GM23338 (cell line): ENCODE data around the gene AQP7. TPM values are rescaled to one million over a fixed set of nuclear protein-coding genes. Genes with fewer than 3 reads are reported as not detected.

ENCODE experiments used
- ATAC-seq: fragments of 200-7000 bp; cut with Tn5 transposase; 3 replicates; pipeline ENCODE4 v1.9.1; 2020
- DNase-seq: peaks from one replicate; pipeline ENCODE4 v3.0.0-alpha.2; 2015; ENCODE audit warnings: low spot score
- H2AFZ ChIP-seq: fragments of 200-600 bp; sonication (generic); 2 replicates; pipeline ENCODE4 v1.8.0; 2016; ENCODE audit warnings: antibody characterized with exemption, mild to moderate bottlenecking, moderate library complexity
- H3F3A ChIP-seq: fragments of 200-600 bp; sonication (generic); replicated peaks from 2 replicates; pipeline ENCODE4 v1.8.0; 2017; ENCODE audit warnings: antibody characterized with exemption, mixed run types, low read depth
- H3K27ac ChIP-seq: fragments of 200-600 bp; sonication (generic); 2 replicates; pipeline ENCODE4 v1.6.1; 2016; ENCODE audit warnings: low read depth
- H3K27me3 ChIP-seq: fragments of 200-600 bp; sonication (generic); 2 replicates; pipeline ENCODE4 v1.8.0; 2016; ENCODE audit warnings: mild to moderate bottlenecking, mixed run types, moderate library complexity; ENCODE audit not compliant: insufficient read depth
- H3K36me3 ChIP-seq: fragments of 200-600 bp; sonication (generic); 2 replicates; pipeline ENCODE4 v1.8.0; 2016; ENCODE audit warnings: mild to moderate bottlenecking; ENCODE audit not compliant: insufficient read depth
- H3K4me1 ChIP-seq: fragments of 200-600 bp; sonication (generic); 2 replicates; pipeline ENCODE4 v1.8.0; 2016; ENCODE audit warnings: mild to moderate bottlenecking, moderate library complexity; ENCODE audit not compliant: insufficient read depth
- H3K4me2 ChIP-seq: fragments of 200-600 bp; sonication (generic); 2 replicates; pipeline ENCODE4 v1.7.1; 2017; ENCODE audit warnings: mixed run types
- H3K4me3 ChIP-seq: fragments of 200-600 bp; sonication (generic); 2 replicates; pipeline ENCODE4 v1.6.1; 2016; ENCODE audit warnings: mixed run types
- H3K79me2 ChIP-seq: fragments of 200-600 bp; sonication (generic); replicated peaks from 2 replicates; pipeline ENCODE4 v1.8.0; 2017; ENCODE audit warnings: mild to moderate bottlenecking; ENCODE audit not compliant: insufficient read depth
- H3K9me2 ChIP-seq: fragments of 200-600 bp; sonication (generic); 2 replicates; pipeline ENCODE4 v1.8.0; 2017; ENCODE audit not compliant: insufficient read depth
- H4K20me1 ChIP-seq: fragments of 200-600 bp; sonication (generic); replicated peaks from 2 replicates; pipeline ENCODE4 v1.8.0; 2017; ENCODE audit warnings: mild to moderate bottlenecking; ENCODE audit not compliant: insufficient read depth
- H3K27ac Mint-ChIP-seq: 2 replicates; pipeline ENCODE4 v1.8.0; 2020; ENCODE audit warnings: inconsistent platforms, mild to moderate bottlenecking, moderate library complexity, mixed read lengths
- H3K27me3 Mint-ChIP-seq: 3 replicates; pipeline ENCODE4 v1.8.0; 2022; ENCODE audit warnings: low read depth, mild to moderate bottlenecking, moderate library complexity, mixed read lengths, inconsistent platforms; ENCODE audit not compliant: insufficient read depth, poor library complexity
- H3K36me3 Mint-ChIP-seq: 3 replicates; pipeline ENCODE4 v1.8.0; 2021; ENCODE audit warnings: low read depth, mild to moderate bottlenecking, inconsistent platforms, moderate library complexity, mixed read lengths
- H3K4me1 Mint-ChIP-seq: 3 replicates; pipeline ENCODE4 v1.8.0; 2020; ENCODE audit warnings: mild to moderate bottlenecking, inconsistent platforms, mixed read lengths
- H3K4me3 Mint-ChIP-seq: 3 replicates; pipeline ENCODE4 v1.8.0; 2021; ENCODE audit warnings: moderate library complexity, mild to moderate bottlenecking, inconsistent platforms, mixed read lengths
- H3K9me3 Mint-ChIP-seq: 3 replicates; pipeline ENCODE4 v1.8.0; 2020; ENCODE audit warnings: moderate library complexity, mild to moderate bottlenecking, inconsistent platforms, mixed read lengths
- CREB1 ChIP-seq: fragments of 250-450 bp; sonication (Bioruptor Pico); IDR thresholded peaks from 2 replicates; pipeline ENCODE4 v1.5.0; 2020; ENCODE audit warnings: low read depth, mild to moderate bottlenecking, moderate library complexity
- CTCF ChIP-seq, 2 experiments: fragments of 200-600 bp in 1 of 2; sonication (generic) in 1 of 2; conservative IDR thresholded peaks; 2 replicates each; pipeline versions ENCODE4 v1.5.1 to v1.6.1; 2016 to 2017; ENCODE audit warnings: antibody characterized with exemption in 2 of 2, low read depth in 2 of 2, mild to moderate bottlenecking in 2 of 2, moderate library complexity in 1 of 2
- ETS1 ChIP-seq: IDR thresholded peaks from 2 replicates; pipeline ENCODE4 v1.6.1; 2016; ENCODE audit warnings: antibody characterized with exemption
- EZH2 ChIP-seq: fragments of 200-600 bp; sonication (generic); IDR thresholded peaks from one replicate; pipeline ENCODE4 v1.8.0; 2017; ENCODE audit warnings: antibody characterized with exemption, mild to moderate bottlenecking, low read depth; ENCODE audit not compliant: unreplicated experiment
- EZH2phosphoT487 ChIP-seq: fragments of 200-600 bp; sonication (generic); IDR thresholded peaks from one replicate; pipeline ENCODE4 v1.8.1; 2018; ENCODE audit warnings: antibody characterized with exemption; ENCODE audit not compliant: unreplicated experiment
- JUNB ChIP-seq: IDR thresholded peaks from one replicate; pipeline ENCODE4 v1.6.1; 2016; ENCODE audit warnings: antibody characterized with exemption; ENCODE audit not compliant: unreplicated experiment
- NANOG ChIP-seq: IDR thresholded peaks from 2 replicates; pipeline ENCODE4 v1.6.1; 2016; ENCODE audit warnings: antibody characterized with exemption, borderline replicate concordance
- POLR2AphosphoS5 ChIP-seq: IDR thresholded peaks from 2 replicates; pipeline ENCODE4 v1.6.1; 2016; ENCODE audit warnings: antibody characterized with exemption, low read depth
- REST ChIP-seq: IDR thresholded peaks from one replicate; pipeline ENCODE4 v1.6.1; 2018; ENCODE audit warnings: antibody characterized with exemption; ENCODE audit not compliant: unreplicated experiment
- STAT1 ChIP-seq: IDR thresholded peaks from one replicate; pipeline ENCODE4 v1.6.1; 2016; ENCODE audit warnings: antibody characterized with exemption; ENCODE audit not compliant: unreplicated experiment
- ZNF114 ChIP-seq: fragments of 250-450 bp; sonication (Bioruptor Pico); IDR thresholded peaks from 2 replicates; pipeline ENCODE4 v1.5.0; 2020; ENCODE audit warnings: mild to moderate bottlenecking, moderate library complexity
- ZNF331 ChIP-seq: fragments of 250-450 bp; sonication (Bioruptor Pico); IDR thresholded peaks from 2 replicates; pipeline ENCODE4 v1.5.0; 2020; ENCODE audit warnings: low read depth, mild to moderate bottlenecking, moderate library complexity
- ZNF462 ChIP-seq: fragments of 250-450 bp; sonication (Bioruptor Pico); IDR thresholded peaks from 2 replicates; pipeline ENCODE4 v1.5.0; 2020; ENCODE audit warnings: mild to moderate bottlenecking, moderate library complexity
- polyA plus RNA-seq: library from polyadenylated mRNA; unstranded; fragments of >200 nt; fragmentation: Nextera tagmentation; extraction: Ambion mirVana; gene quantifications from 2 replicates; pipeline ENCODE4 v1.2.1, GENCODE V29; 2016
- total RNA-seq: library from RNA; depleted of rRNA; stranded (reverse); fragments of >200 nt; shearing (Covaris generic); gene quantifications from 2 replicates; pipeline ENCODE4 v1.2.3, GENCODE V29; 2014

AQP7 gene
- total and polyA plus RNA-seq, 2 experiments from 2014 or later = not detected

GRCh38 chr9:33439731-33440130, 37.4 kb upstream of the AQP7 start:
- H3K27ac ChIP-seq = no peak overlapping the region
- H3K9me3 Mint-ChIP-seq = no peaks in the 10 kb centered on the region
- no peak overlapping the region for H2AFZ ChIP-seq
- H3K27me3 ChIP-seq = no peaks in the 10 kb centered on the region
- H3K27ac Mint-ChIP-seq = no peak overlapping the region
- no peak overlapping the region for H3K4me2 ChIP-seq
- DNase-seq (no peak), ATAC-seq (no peak)
- H3K79me2 ChIP-seq = no peaks in the 10 kb centered on the region
- TF ChIP-seq STAT1 (no peak), NANOG (no peak), ZNF462 (CRISPR knock-in tag) (no peak), ZNF114 (no peak), POLR2AphosphoS5 (no peak), REST (no peak), JUNB (no peak), EZH2 (no peak), ZNF331 (CRISPR knock-in tag) (no peak), EZH2phosphoT487 (no peak), CTCF (conservative IDR thresholded peaks at IDR 0.05; ENCODE audit: low read depth in 2 of 2) (no peak), CREB1 (CRISPR knock-in tag) (no peak), ETS1 (no peak)
- H3K9me2 ChIP-seq = no peaks in the 10 kb centered on the region
- H3K4me1 Mint-ChIP-seq = peaks cover 19% of the 10 kb centered on the region
- peaks cover 3% of the 10 kb centered on the region; the same call in 1 of the 2 replicates for H3K4me1 ChIP-seq
- no peaks in the 10 kb centered on the region for H3K36me3 Mint-ChIP-seq
- H3F3A ChIP-seq = no peaks in the 10 kb centered on the region
- no peak overlapping the region for H3K4me3 ChIP-seq
- H4K20me1 ChIP-seq = no peaks in the 10 kb centered on the region
- H3K36me3 ChIP-seq = no peaks in the 10 kb centered on the region
- H3K27me3 Mint-ChIP-seq = peaks cover 16% of the 10 kb centered on the region
- no peak overlapping the region for H3K4me3 Mint-ChIP-seq
